ENCODE results near the gene KDM5B.
A peak's percentile ranks its signal among the peaks of the same experiment; 100 is the strongest.

Gene KDM5B

GRCh38 chr1:202713110-202713509 is 95.1 kb downstream of the KDM5B start:
- TF ChIP-seq CTCF (IDR thresholded peaks at IDR 0.05; ENCODE audit: insufficient read depth, low read depth, low read length, missing control alignments) = no peak
- DNase-seq (ENCODE audit: low read depth) = peak; percentile 84
- H3K4me3 ChIP-seq (ENCODE audit: low read length) = no peak overlapping the region

- no peak overlapping the region for H3K4me3 ChIP-seq (ENCODE audit: low read length)
- no peak for DNase-seq (ENCODE audit: low read depth)
- no peak for TF ChIP-seq CTCF (IDR thresholded peaks at IDR 0.05; ENCODE audit: insufficient read depth, low read depth, low read length, missing control alignments)
Observed at GRCh38 chr1:202711949-202712635, 96.1 kb downstream of the KDM5B start.

GRCh38 chr1:202710070-202711045 is 97.9 kb downstream of the KDM5B start, which contains the start of gene SYT2:
Gene SYT2, minus strand, starts transcription at chr1:202710454. Its CDS starts 104,682 bp downstream, at chr1:202605772.
- TF ChIP-seq CTCF (IDR thresholded peaks at IDR 0.05; ENCODE audit: insufficient read depth, low read depth, low read length, missing control alignments) = no peak
- DNase-seq (ENCODE audit: low read depth) = peak; percentile 22
- H3K4me3 ChIP-seq (ENCODE audit: low read length) = no peak within 1 kb of the TSS

- no peak for DNase-seq (ENCODE audit: low read depth)
- H3K4me3 ChIP-seq (ENCODE audit: low read length) = no peak overlapping the region
- no peak for TF ChIP-seq CTCF (IDR thresholded peaks at IDR 0.05; ENCODE audit: insufficient read depth, low read depth, low read length, missing control alignments)
Observed at GRCh38 chr1:202709276-202710041, 98.8 kb downstream of the KDM5B start.

GRCh38 chr1:202708456-202709275 is 99.6 kb downstream of the KDM5B start:
- no peak overlapping the region for H3K4me3 ChIP-seq (ENCODE audit: low read length)
- DNase-seq (ENCODE audit: low read depth) = no peak
- no peak for TF ChIP-seq CTCF (IDR thresholded peaks at IDR 0.05; ENCODE audit: insufficient read depth, low read depth, low read length, missing control alignments)

- DNase-seq (ENCODE audit: low read depth) = no peak
- TF ChIP-seq CTCF (IDR thresholded peaks at IDR 0.05; ENCODE audit: insufficient read depth, low read depth, low read length, missing control alignments) = no peak
- H3K4me3 ChIP-seq (ENCODE audit: low read length) = no peak overlapping the region
Observed at GRCh38 chr1:202706851-202707250, 101.4 kb downstream of the KDM5B start.
